ENCODE results near the gene PSMG2.

PSMG2 gene

GRCh38 chr18:12767580-12768155 is 64.8 kb downstream of the PSMG2 start:
- no peak for DNase-seq

- no peak for DNase-seq
Observed at GRCh38 chr18:12768625-12769024, 65.8 kb downstream of the PSMG2 start.

GRCh38 chr18:12769136-12769535 is 66.3 kb downstream of the PSMG2 start:
- no peak for DNase-seq

- no peak for DNase-seq
Observed at GRCh38 chr18:12769644-12770440, 67.0 kb downstream of the PSMG2 start.

GRCh38 chr18:12770469-12771219 is 67.8 kb downstream of the PSMG2 start:
- no peak for DNase-seq

- no peak for DNase-seq
Observed at GRCh38 chr18:12772111-12772510, 69.3 kb downstream of the PSMG2 start.

GRCh38 chr18:12773369-12773768 is 70.5 kb downstream of the PSMG2 start:
- no peak for DNase-seq

- DNase-seq = no peak
Observed at GRCh38 chr18:12774982-12775381, 72.1 kb downstream of the PSMG2 start.
